Thyroid gland (tissue), 4 donors: ENCODE measurements around the gene SVBP.

Source experiments
- CTCF ChIP-seq, 6 experiments: fragments of 200-600 bp in 3 of 6; fragments of 450-650 bp in 3 of 6; sonication (generic) in 3 of 6; IDR thresholded peaks; one replicate each; pipeline ENCODE4 v1.5.1; 2016 to 2019; ENCODE audit warnings: antibody characterized with exemption in 6 of 6, mild to moderate bottlenecking in 2 of 6, inconsistent platforms in 1 of 6, moderate library complexity in 1 of 6
- POLR2A ChIP-seq, 2 donors: fragments of 450-650 bp; IDR thresholded peaks; one replicate each; pipeline ENCODE4 v1.6.1; 2017; ENCODE audit warnings: antibody characterized with exemption in 2 of 2, mild to moderate bottlenecking in 2 of 2, moderate library complexity in 1 of 2

DNA sequence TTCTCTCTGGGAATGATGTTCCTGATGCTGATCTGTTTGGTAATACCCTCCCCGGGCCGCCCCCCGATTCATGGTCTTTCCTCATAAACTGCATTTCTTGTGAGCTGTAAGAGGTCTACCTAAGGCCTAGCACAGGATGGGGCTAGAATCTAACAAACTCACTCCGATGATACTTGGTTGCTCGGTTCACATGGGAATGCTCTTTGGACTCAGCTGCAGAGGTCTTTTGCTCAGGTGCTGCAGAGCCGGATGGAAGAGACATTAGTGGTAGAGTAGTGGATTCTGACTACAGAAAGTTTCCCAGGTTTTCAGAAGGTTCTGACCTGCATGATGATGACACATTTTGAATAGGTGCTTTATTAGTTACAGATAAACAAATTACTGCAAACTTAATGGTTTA, 40.7 kb downstream of the SVBP start:
- TF ChIP-seq CTCF (IDR thresholded peaks at IDR 0.05) (no peak), POLR2A (IDR thresholded peaks at IDR 0.05) (no peak)
